T-cell (primary cell): ENCODE results near the gene TLE2. TPM values are rescaled to one million over a fixed set of nuclear protein-coding genes. Genes with fewer than 3 reads are reported as not detected.
A peak's percentile ranks its signal among the peaks of the same experiment; 100 is the strongest.
"Not testable (repeated sequence)": the region's sequence is repeated elsewhere in the genome, so short reads cannot be mapped to it uniquely, and the experiment has no call there.

Experiments
- ATAC-seq, 4 experiments: fragments of 200-7000 bp in 3 of 4; fragments of 150-1000 bp in 1 of 4; cut with Tn5 transposase; replicated peaks in 1 of 4; 1 replicate in 3 of 4; 2 replicates in 1 of 4; pipeline ENCODE4 v1.10.0; 2021; ENCODE audit warnings: moderate library complexity in 3 of 4, mild to moderate bottlenecking in 2 of 4, moderate number of reproducible peaks in 1 of 4
- CTCF ChIA-PET, 2 donors: fragments of 300-600 bp; sonication (Branson Sonifier 250); formaldehyde crosslinking; loops; one replicate each; lab custom pipeline; 2022; ENCODE audit warnings: antibody characterized with exemption in 2 of 2; lab: Charles Lee
- POLR2A ChIA-PET, 2 donors: fragments of 300-600 bp; sonication (Branson Sonifier 250); formaldehyde crosslinking; loops; one replicate each; lab custom pipeline; 2022; ENCODE audit warnings: antibody characterized with exemption in 2 of 2; lab: Charles Lee
- DNase-seq, 35 experiments: peaks; one replicate each; pipeline versions ENCODE4 v3.0.0 to v3.0.0-alpha.2; 2013 to 2023
- H3K27ac ChIP-seq: one replicate; pipeline ENCODE4 v1.5.1; 2013; ENCODE audit warnings: low read length
- H3K27me3 ChIP-seq, 2 experiments: replicated peaks in 1 of 2; 1 replicate in 1 of 2; 2 replicates in 1 of 2; pipeline versions ENCODE4 v1.6.1 to v1.7.0; 2013; ENCODE audit warnings: low read length in 1 of 2, mixed read lengths in 1 of 2; ENCODE audit not compliant: control insufficient read depth in 2 of 2, insufficient read depth in 2 of 2; ENCODE audit errors: extremely low read depth in 1 of 2
- H3K36me3 ChIP-seq, 2 donors: 1 replicate in 1 of 2; 2 replicates in 1 of 2; pipeline versions ENCODE4 v1.6.1 to v1.7.0; 2013; ENCODE audit warnings: low read length in 1 of 2; ENCODE audit not compliant: control insufficient read depth in 2 of 2, insufficient read depth in 1 of 2; ENCODE audit errors: extremely low read depth in 1 of 2
- H3K4me1 ChIP-seq, 2 experiments: 1 replicate in 1 of 2; 2 replicates in 1 of 2; pipeline versions ENCODE4 v1.6.1 to v1.7.0; 2013; ENCODE audit warnings: low read length in 2 of 2, mixed read lengths in 1 of 2; ENCODE audit not compliant: insufficient read depth in 2 of 2, control insufficient read depth in 1 of 2; ENCODE audit errors: extremely low read depth in 1 of 2
- H3K4me3 ChIP-seq, 2 donors: 1 replicate in 1 of 2; 2 replicates in 1 of 2; pipeline versions ENCODE4 v1.5.1 to v1.7.0; 2013; ENCODE audit warnings: mild to moderate bottlenecking in 2 of 2, low read length in 1 of 2, moderate library complexity in 1 of 2; ENCODE audit not compliant: control insufficient read depth in 1 of 2; ENCODE audit errors: extremely low read depth in 1 of 2
- H3K9me3 ChIP-seq: 2 replicates; pipeline ENCODE4 v1.7.0; 2013
- H3K27ac Mint-ChIP-seq, 2 donors: one replicate each; pipeline ENCODE4 v1.8.0; 2020 to 2021; ENCODE audit warnings: mild to moderate bottlenecking in 2 of 2, mixed read lengths in 2 of 2
- H3K27me3 Mint-ChIP-seq, 2 donors: one replicate each; pipeline ENCODE4 v1.8.0; 2021 to 2022; ENCODE audit warnings: mixed read lengths in 2 of 2
- H3K36me3 Mint-ChIP-seq: one replicate; pipeline ENCODE4 v1.8.0; 2021; ENCODE audit warnings: mixed read lengths
- H3K4me1 Mint-ChIP-seq, 3 donors: one replicate each; pipeline ENCODE4 v1.8.0; 2020 to 2022; ENCODE audit warnings: mixed read lengths in 3 of 3, mild to moderate bottlenecking in 1 of 3
- H3K4me3 Mint-ChIP-seq, 3 donors: one replicate each; pipeline ENCODE4 v1.8.0; 2020 to 2022; ENCODE audit warnings: mild to moderate bottlenecking in 3 of 3, mixed read lengths in 3 of 3, moderate library complexity in 3 of 3
- H3K9me3 Mint-ChIP-seq, 3 donors: one replicate each; pipeline ENCODE4 v1.8.0; 2020 to 2022; ENCODE audit warnings: mixed read lengths in 3 of 3
- whole genome bisulfite sequencing: methylation state at CpG from one replicate; pipeline ENCODE4 v1.1.5; 2013; ENCODE audit warnings: missing lambda C conversion rate; ENCODE audit not compliant: insufficient coverage; 5-methylcytosine and 5-hydroxymethylcytosine counted together
- total RNA-seq, 35 experiments: library from RNA in 6 of 35; stranded (reverse) in 6 of 35; fragments of 120-200 nt in 1 of 35; gene quantifications; one replicate each; pipeline versions ENCODE4 v1.2.1 to v1.2.4 and lab custom pipeline; 2013 to 2026

The TLE2 gene
- total RNA-seq, 5 donors from 2014 or later (not counting 1 experiment from before 2014, with no cell fraction given) = 16.7 to 29.7 (median 21.5) TPM

- Histone ChIP-seq H3K4me3 (no peak overlapping the region), H3K9me3 (no peaks in the 10 kb centered on the region), H3K4me1 (peaks cover 3 to 6% of the 10 kb centered on the region in 2 experiments), H3K36me3 (no peaks in the 10 kb centered on the region), H3K27me3 (peaks cover 0 to 15% of the 10 kb centered on the region in 2 experiments), H3K27ac (no peak overlapping the region)
- ChIA-PET CTCF (interaction anchor here in 1 of 2 donors (1.0 kb wide), 1 partner anchor 20 kb away, joined by 6 read pairs; no protein-coding TSS in a partner anchor), POLR2A (no interaction called here)
- H3K27me3 Mint-ChIP-seq = peaks cover 4 to 8% of the 10 kb centered on the region in 2 donors
- no peak for DNase-seq
- H3K27ac Mint-ChIP-seq = no peak overlapping the region
- H3K4me1 Mint-ChIP-seq = peaks cover 4 to 12% (median 5%) of the 10 kb centered on the region in 3 donors
- no peaks in the 10 kb centered on the region for H3K36me3 Mint-ChIP-seq
- WGBS = 74% methylated on average over 5 of the region's 9 CpGs
- H3K9me3 Mint-ChIP-seq = no peaks in the 10 kb centered on the region
- ATAC-seq = no peak
- no peak overlapping the region for H3K4me3 Mint-ChIP-seq
These were observed 58.8 kb downstream of the TLE2 start for GRCh38 chr19:2970201-2970835.

GRCh38 chr19:2969104-2969504 lies 60.0 kb downstream of the TLE2 start:
- no peaks in the 10 kb centered on the region for H3K36me3 ChIP-seq
- no peaks in the 10 kb centered on the region for H3K9me3 ChIP-seq
- H3K4me1 ChIP-seq = peaks cover 2 to 3% of the 10 kb centered on the region in 2 experiments
- Mint-ChIP-seq H3K9me3 (no peaks in the 10 kb centered on the region), H3K4me3 (no peak overlapping the region), H3K27me3 (peaks cover under 1 to 2% of the 10 kb centered on the region in 2 donors), H3K27ac (no peak overlapping the region), H3K4me1 (peaks cover under 1 to 6% (median under 1%) of the 10 kb centered on the region in 3 donors), H3K36me3 (no peaks in the 10 kb centered on the region)
- H3K27ac ChIP-seq = no peak overlapping the region
- CTCF ChIA-PET = interaction anchor here in 1 of 2 donors (0.7 kb wide), 1 partner anchor 212 kb away, joined by 4 read pairs; no protein-coding TSS in a partner anchor
- H3K4me3 ChIP-seq = no peak overlapping the region
- DNase-seq (no peak), ATAC-seq (peak in 1 of 4 experiments; percentile 28)
- POLR2A ChIA-PET = interaction anchor here in 1 of 2 donors (0.6 kb wide), 1 partner anchor 828 kb away, joined by 7 read pairs; no protein-coding TSS in a partner anchor
- 91% methylated on average over 4 of the region's 5 CpGs for WGBS
- peaks cover 0 to 5% of the 10 kb centered on the region in 2 experiments for H3K27me3 ChIP-seq

- H3K27ac Mint-ChIP-seq = no peak overlapping the region
- H3K9me3 Mint-ChIP-seq = no peaks in the 10 kb centered on the region
- no peak overlapping the region for H3K4me3 ChIP-seq
- no peaks in the 10 kb centered on the region for H3K9me3 ChIP-seq
- H3K4me3 Mint-ChIP-seq = no peak overlapping the region
- ChIA-PET POLR2A (no interaction called here), CTCF (no interaction called here)
- 96% methylated on average over 4 of the region's 8 CpGs for WGBS
- peaks cover 0 to 2% of the 10 kb centered on the region in 2 donors for H3K27me3 Mint-ChIP-seq
- H3K27me3 ChIP-seq = peaks cover 0 to 4% of the 10 kb centered on the region in 2 experiments
- peaks cover 2 to 3% of the 10 kb centered on the region in 2 experiments for H3K4me1 ChIP-seq
- no peaks in the 10 kb centered on the region for H3K36me3 Mint-ChIP-seq
- H3K4me1 Mint-ChIP-seq = peaks cover 0 to 6% (median 0%) of the 10 kb centered on the region in 3 donors
- DNase-seq (no peak), ATAC-seq (no peak)
- H3K36me3 ChIP-seq = no peaks in the 10 kb centered on the region
- H3K27ac ChIP-seq = no peak overlapping the region
These were observed 61.1 kb downstream of the TLE2 start for GRCh38 chr19:2967972-2968371.

GRCh38 chr19:2964874-2965273 lies 64.2 kb downstream of the TLE2 start:
- Mint-ChIP-seq H3K4me3 (no peak overlapping the region), H3K4me1 (peaks cover 4 to 13% (median 5%) of the 10 kb centered on the region in 3 donors), H3K27me3 (no peaks in the 10 kb centered on the region), H3K36me3 (no peaks in the 10 kb centered on the region), H3K27ac (no peak overlapping the region), H3K9me3 (no peaks in the 10 kb centered on the region)
- POLR2A ChIA-PET = interaction anchor here in 1 of 2 donors (0.7 kb wide), 1 partner anchor 667 kb away, joined by 15 read pairs; no protein-coding TSS in a partner anchor
- CTCF ChIA-PET = interaction anchor here (0.7 to 1.6 kb wide), 2 partner anchors 139 to 141 kb away, joined by 3 to 5 read pairs; no protein-coding TSS in a partner anchor
- no peak overlapping the region for H3K4me3 ChIP-seq
- 100% methylated on average over 4 of the region's 5 CpGs for WGBS
- H3K27ac ChIP-seq = no peak overlapping the region
- peaks cover 0 to 5% of the 10 kb centered on the region in 2 experiments for H3K27me3 ChIP-seq
- DNase-seq = no peak
- peaks cover 3 to 11% of the 10 kb centered on the region in 2 experiments for H3K4me1 ChIP-seq
- H3K36me3 ChIP-seq = no peaks in the 10 kb centered on the region
- no peak for ATAC-seq
- no peaks in the 10 kb centered on the region for H3K9me3 ChIP-seq

GRCh38 chr19:2963631-2964030 lies 65.4 kb downstream of the TLE2 start:
- H3K4me3 Mint-ChIP-seq, H3K27me3 ChIP-seq, H3K27me3 Mint-ChIP-seq, POLR2A ChIA-PET, H3K4me3 ChIP-seq, H3K36me3 ChIP-seq, DNase-seq, H3K4me1 Mint-ChIP-seq, H3K36me3 Mint-ChIP-seq, ATAC-seq, H3K27ac ChIP-seq, H3K9me3 Mint-ChIP-seq, H3K9me3 ChIP-seq, H3K27ac Mint-ChIP-seq: not testable (repeated sequence)
- CTCF ChIA-PET = interaction anchor here in 1 of 2 donors (1.4 kb wide), 1 partner anchor 13 kb away, joined by 3 read pairs; no protein-coding TSS in a partner anchor
- WGBS = 100% methylated on average over 2 of the region's 12 CpGs
- peaks cover 0 to 11% of the 10 kb centered on the region in 2 experiments for H3K4me1 ChIP-seq

- no peaks in the 10 kb centered on the region for H3K36me3 Mint-ChIP-seq
- ATAC-seq (no peak), DNase-seq (no peak)
- H3K4me1 Mint-ChIP-seq = peaks cover 4 to 7% (median 5%) of the 10 kb centered on the region in 3 donors
- H3K27ac Mint-ChIP-seq = no peak overlapping the region
- ChIA-PET CTCF (interaction anchor here (0.7 to 2.7 kb wide), 6 partner anchors 13 to 312 kb away, joined by 3 to 12 read pairs (median 6); no protein-coding TSS in a partner anchor), POLR2A (no interaction called here)
- no peak overlapping the region for H3K27ac ChIP-seq
- H3K36me3 ChIP-seq = no peaks in the 10 kb centered on the region
- H3K27me3 ChIP-seq = peaks cover 0 to 5% of the 10 kb centered on the region in 2 experiments
- H3K9me3 ChIP-seq = no peaks in the 10 kb centered on the region
- no peak overlapping the region for H3K4me3 Mint-ChIP-seq
- peaks cover 0 to 9% of the 10 kb centered on the region in 2 experiments for H3K4me1 ChIP-seq
- H3K9me3 Mint-ChIP-seq = no peaks in the 10 kb centered on the region
- no peaks in the 10 kb centered on the region for H3K27me3 Mint-ChIP-seq
- no peak overlapping the region for H3K4me3 ChIP-seq
- WGBS = 95% methylated on average over 3 of the region's 5 CpGs
These were observed 66.0 kb downstream of the TLE2 start for GRCh38 chr19:2963122-2963521.
